ENCODE measurements around the gene AKAP12. TPM values are rescaled to one million over a fixed set of nuclear protein-coding genes. Genes with fewer than 3 reads are reported as not detected.

Gene AKAP12
- total RNA-seq, 1 experiment from 2014 or later: 90.0 TPM

DNA sequence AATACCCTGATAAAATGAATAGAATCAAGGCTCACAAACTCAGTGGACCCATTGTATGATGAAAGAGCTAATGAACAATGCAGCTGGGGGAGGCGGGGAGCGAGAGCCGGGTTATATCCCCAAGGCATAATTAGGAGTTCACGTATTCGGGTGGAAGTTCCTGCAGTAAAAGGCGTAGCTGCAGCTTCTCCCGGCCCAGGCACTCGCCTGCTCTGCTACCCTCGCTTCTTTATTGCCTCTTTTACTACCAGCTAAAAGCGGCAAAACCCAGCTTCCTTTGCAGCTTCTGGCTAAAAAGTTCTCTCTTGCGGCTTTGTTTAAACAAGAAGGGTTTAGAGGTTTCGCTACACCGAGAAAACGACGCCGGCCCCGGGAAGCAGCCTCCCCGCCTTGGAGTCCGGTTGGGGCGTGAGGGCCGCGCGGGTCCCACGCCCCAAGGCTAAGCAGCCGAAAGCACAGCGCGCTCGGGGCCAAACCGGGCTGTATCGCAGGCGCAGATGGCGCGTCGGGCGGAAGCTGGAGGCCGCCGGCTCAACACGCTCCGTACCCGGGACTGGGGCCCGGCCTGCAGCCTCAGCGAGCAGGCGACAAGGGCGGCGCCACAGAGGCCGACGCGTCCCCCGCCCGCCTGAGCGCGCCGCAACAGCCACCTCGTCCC is 150.0 kb downstream of the AKAP12 start (continued):
- TF ChIP-seq TCF7 (CRISPR knock-in tag; IDR thresholded peaks at IDR 0.05; ENCODE audit: low read depth) (0 out of 2 replicates have a peak, but pooled peaks have one; percentile 29), TP53 (CRISPR knock-in tag; IDR thresholded peaks at IDR 0.05) (peak; percentile 24; the same call in 1 of the 2 replicates), NR1H2 (CRISPR knock-in tag; IDR thresholded peaks at IDR 0.05) (no peak), ETV6 (CRISPR knock-in tag; IDR thresholded peaks at IDR 0.05) (peak; percentile 67; the same call in 1 of the 2 replicates), ARID4B (CRISPR knock-in tag; IDR thresholded peaks at IDR 0.05; ENCODE audit: borderline replicate concordance) (peak; percentile 83), NR3C1 (CRISPR knock-in tag; conservative IDR thresholded peaks at IDR 0.05; ENCODE audit: low read depth) (no peak), ZNF416 (CRISPR knock-in tag; IDR thresholded peaks at IDR 0.05) (0 out of 2 replicates have a peak, but pooled peaks have one; percentile 80)
- TF ChIP-seq, protein P1, sequence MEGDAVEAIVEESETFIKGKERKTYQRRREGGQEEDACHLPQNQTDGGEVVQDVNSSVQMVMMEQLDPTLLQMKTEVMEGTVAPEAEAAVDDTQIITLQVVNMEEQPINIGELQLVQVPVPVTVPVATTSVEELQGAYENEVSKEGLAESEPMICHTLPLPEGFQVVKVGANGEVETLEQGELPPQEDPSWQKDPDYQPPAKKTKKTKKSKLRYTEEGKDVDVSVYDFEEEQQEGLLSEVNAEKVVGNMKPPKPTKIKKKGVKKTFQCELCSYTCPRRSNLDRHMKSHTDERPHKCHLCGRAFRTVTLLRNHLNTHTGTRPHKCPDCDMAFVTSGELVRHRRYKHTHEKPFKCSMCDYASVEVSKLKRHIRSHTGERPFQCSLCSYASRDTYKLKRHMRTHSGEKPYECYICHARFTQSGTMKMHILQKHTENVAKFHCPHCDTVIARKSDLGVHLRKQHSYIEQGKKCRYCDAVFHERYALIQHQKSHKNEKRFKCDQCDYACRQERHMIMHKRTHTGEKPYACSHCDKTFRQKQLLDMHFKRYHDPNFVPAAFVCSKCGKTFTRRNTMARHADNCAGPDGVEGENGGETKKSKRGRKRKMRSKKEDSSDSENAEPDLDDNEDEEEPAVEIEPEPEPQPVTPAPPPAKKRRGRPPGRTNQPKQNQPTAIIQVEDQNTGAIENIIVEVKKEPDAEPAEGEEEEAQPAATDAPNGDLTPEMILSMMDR (IDR thresholded peaks at IDR 0.05): no peak

DNA sequence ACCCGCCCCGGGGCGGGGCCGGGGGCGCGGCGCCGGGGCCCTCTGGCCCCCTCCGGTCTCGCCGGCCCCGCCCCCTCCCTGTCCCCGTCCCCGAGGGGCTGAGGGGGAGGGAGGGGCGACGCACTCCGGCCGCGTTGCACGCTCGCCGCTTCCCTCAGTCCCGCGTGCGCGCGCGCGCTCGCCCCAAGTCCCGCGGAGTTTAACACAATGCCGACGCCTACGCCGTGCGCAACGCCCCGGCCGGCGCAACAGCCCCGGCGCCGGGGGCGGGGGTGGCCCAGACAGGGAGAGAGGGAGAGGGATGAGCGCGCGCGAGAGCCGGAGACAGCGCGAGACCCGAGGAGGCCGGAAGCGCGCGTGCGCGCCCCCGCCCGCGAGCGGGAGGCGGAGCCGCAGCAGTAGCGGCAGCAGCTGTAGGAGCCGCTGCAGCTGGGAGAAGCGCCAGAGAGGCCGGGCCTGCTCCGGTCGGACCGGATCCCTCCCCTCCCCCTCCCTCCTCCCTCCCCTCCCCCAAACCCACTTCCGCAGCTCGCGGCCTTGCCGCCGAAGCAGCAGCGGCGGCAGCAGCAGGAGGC is 150.6 kb downstream of the AKAP12 start:
- H3K27ac Mint-ChIP-seq: no peak overlapping the region
- H3K9me3 Mint-ChIP-seq: no peaks in the 10 kb centered on the region
- H3K36me3 Mint-ChIP-seq: peaks cover 16% of the 10 kb centered on the region
- no peaks in the 10 kb centered on the region for H3K27me3 Mint-ChIP-seq (ENCODE audit: low read depth)
- peak; percentile 89 for ATAC-seq
- ChIA-PET POLR2A (interaction anchor here (1.0 to 1.7 kb wide), 5 partner anchors 16 to 164 kb away, joined by 3 to 4 read pairs (median 3); partner anchors contain the start of gene RMND1), CTCF (interaction anchor here (0.6 to 1.8 kb wide), 2 partner anchors 9 to 16 kb away, joined by 4 to 8 read pairs; no protein-coding TSS in a partner anchor)
- peak; percentile 96 for DNase-seq (ENCODE audit: low spot score)
- H3K4me3 Mint-ChIP-seq: peak overlapping the region; percentile 57
- peaks cover 56% of the 10 kb centered on the region for H3K4me1 Mint-ChIP-seq
- no peak for TF ChIP-seq ZNF232 (CRISPR knock-in tag; IDR thresholded peaks at IDR 0.05)
- TF ChIP-seq NR3C1 (CRISPR knock-in tag; conservative IDR thresholded peaks at IDR 0.05; ENCODE audit: low read depth): no peak
- TF ChIP-seq SMAD4 (CRISPR knock-in tag; IDR thresholded peaks at IDR 0.05): 0 out of 2 replicates have a peak, but pooled peaks have one; percentile 6
- TF ChIP-seq ZNF396 (CRISPR knock-in tag; IDR thresholded peaks at IDR 0.05; ENCODE audit: borderline replicate concordance): no peak
- no peak for TF ChIP-seq IRF2 (CRISPR knock-in tag; IDR thresholded peaks at IDR 0.05; ENCODE audit: borderline replicate concordance, low read depth)
- 0 out of 2 replicates have a peak, but pooled peaks have one; percentile 61 for TF ChIP-seq MYBL2 (CRISPR knock-in tag; IDR thresholded peaks at IDR 0.05)
- TF ChIP-seq OVOL2 (CRISPR knock-in tag; IDR thresholded peaks at IDR 0.05; ENCODE audit: borderline replicate concordance): no peak
- TF ChIP-seq, protein P2, sequence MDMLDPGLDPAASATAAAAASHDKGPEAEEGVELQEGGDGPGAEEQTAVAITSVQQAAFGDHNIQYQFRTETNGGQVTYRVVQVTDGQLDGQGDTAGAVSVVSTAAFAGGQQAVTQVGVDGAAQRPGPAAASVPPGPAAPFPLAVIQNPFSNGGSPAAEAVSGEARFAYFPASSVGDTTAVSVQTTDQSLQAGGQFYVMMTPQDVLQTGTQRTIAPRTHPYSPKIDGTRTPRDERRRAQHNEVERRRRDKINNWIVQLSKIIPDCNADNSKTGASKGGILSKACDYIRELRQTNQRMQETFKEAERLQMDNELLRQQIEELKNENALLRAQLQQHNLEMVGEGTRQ (CRISPR knock-in tag; IDR thresholded peaks at IDR 0.05): peak; percentile 19; the same call in 1 of the 2 replicates
- TF ChIP-seq ARID4B (CRISPR knock-in tag; IDR thresholded peaks at IDR 0.05; ENCODE audit: borderline replicate concordance): no peak
- no peak for TF ChIP-seq GRHL2 (CRISPR knock-in tag; IDR thresholded peaks at IDR 0.05; ENCODE audit: insufficient replicate concordance, severe bottlenecking)
- TF ChIP-seq SP1 (CRISPR knock-in tag; conservative IDR thresholded peaks at IDR 0.05): 0 out of 2 replicates have a peak, but pooled peaks have one; percentile 26
- 0 out of 2 replicates have a peak, but pooled peaks have one; percentile 35 for TF ChIP-seq GABPB1 (CRISPR knock-in tag; IDR thresholded peaks at IDR 0.05)
- TF ChIP-seq, protein P3, sequence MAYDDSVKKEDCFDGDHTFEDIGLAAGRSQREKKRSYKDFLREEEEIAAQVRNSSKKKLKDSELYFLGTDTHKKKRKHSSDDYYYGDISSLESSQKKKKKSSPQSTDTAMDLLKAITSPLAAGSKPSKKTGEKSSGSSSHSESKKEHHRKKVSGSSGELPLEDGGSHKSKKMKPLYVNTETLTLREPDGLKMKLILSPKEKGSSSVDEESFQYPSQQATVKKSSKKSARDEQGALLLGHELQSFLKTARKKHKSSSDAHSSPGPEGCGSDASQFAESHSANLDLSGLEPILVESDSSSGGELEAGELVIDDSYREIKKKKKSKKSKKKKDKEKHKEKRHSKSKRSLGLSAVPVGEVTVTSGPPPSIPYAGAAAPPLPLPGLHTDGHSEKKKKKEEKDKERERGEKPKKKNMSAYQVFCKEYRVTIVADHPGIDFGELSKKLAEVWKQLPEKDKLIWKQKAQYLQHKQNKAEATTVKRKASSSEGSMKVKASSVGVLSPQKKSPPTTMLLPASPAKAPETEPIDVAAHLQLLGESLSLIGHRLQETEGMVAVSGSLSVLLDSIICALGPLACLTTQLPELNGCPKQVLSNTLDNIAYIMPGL (CRISPR knock-in tag; IDR thresholded peaks at IDR 0.05): 0 out of 2 replicates have a peak, but pooled peaks have one; percentile 22

All from WTC11 (cell line).